ENCODE data around the gene PIR. TPM values are rescaled to one million over a fixed set of nuclear protein-coding genes. Genes with fewer than 3 reads are reported as not detected.

PIR gene
- total RNA-seq, 2 donors from 2014 or later: 4.6 to 4.7 TPM

DNA sequence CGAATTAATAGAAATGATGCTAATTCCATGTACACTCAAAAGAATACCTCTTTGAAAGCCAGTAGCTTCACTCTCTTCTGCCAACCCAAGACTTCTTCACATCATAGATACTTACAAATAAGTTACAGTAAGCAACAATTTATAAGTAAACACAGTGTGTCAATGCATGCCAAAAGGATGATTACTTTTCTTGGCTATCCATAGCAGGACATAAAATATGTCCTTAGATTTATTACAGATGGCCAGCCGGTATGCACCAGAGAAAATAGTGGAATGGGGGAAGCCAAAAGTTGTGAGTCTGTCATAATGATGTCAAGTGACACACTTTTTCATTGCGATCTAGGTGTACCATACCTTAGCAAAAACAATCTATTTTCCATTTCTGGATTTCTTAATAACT, 6.8 kb upstream of the PIR start:
- Mint-ChIP-seq H3K9me3 (no peaks in the 10 kb centered on the region), H3K36me3 (no peaks in the 10 kb centered on the region), H3K27ac (no peak overlapping the region)
- no peak for ATAC-seq
- no peak for DNase-seq (ENCODE audit: low spot score in 2 of 2)

GRCh38 chrX:15498741-15499140, 5.6 kb upstream of the PIR start:
- H3K9me3 Mint-ChIP-seq: no peaks in the 10 kb centered on the region
- ATAC-seq (no peak), DNase-seq (ENCODE audit: low spot score in 2 of 2) (no peak)
- no peak overlapping the region for H3K27ac Mint-ChIP-seq
- no peaks in the 10 kb centered on the region for H3K36me3 Mint-ChIP-seq

GRCh38 chrX:15497865-15498264, 4.7 kb upstream of the PIR start:
- H3K9me3 Mint-ChIP-seq: no peaks in the 10 kb centered on the region
- no peak for ATAC-seq
- peak overlapping the region in 1 of 2 donors; percentile 55 for H3K27ac Mint-ChIP-seq
- H3K36me3 Mint-ChIP-seq: no peaks in the 10 kb centered on the region
- peak in 1 of 2 donors; percentile 53 for DNase-seq (ENCODE audit: low spot score in 2 of 2)

GRCh38 chrX:15496824-15497223, 3.7 kb upstream of the PIR start:
- ATAC-seq (no peak), DNase-seq (ENCODE audit: low spot score in 2 of 2) (no peak)
- Mint-ChIP-seq H3K36me3 (no peaks in the 10 kb centered on the region), H3K27ac (no peak overlapping the region), H3K9me3 (no peaks in the 10 kb centered on the region)

- Mint-ChIP-seq H3K36me3 (no peaks in the 10 kb centered on the region), H3K27ac (no peak overlapping the region), H3K9me3 (no peaks in the 10 kb centered on the region)
- DNase-seq (ENCODE audit: low spot score in 2 of 2): no peak
- no peak for ATAC-seq
Measured at GRCh38 chrX:15495801-15496200, 2.7 kb upstream of the PIR start.

DNA sequence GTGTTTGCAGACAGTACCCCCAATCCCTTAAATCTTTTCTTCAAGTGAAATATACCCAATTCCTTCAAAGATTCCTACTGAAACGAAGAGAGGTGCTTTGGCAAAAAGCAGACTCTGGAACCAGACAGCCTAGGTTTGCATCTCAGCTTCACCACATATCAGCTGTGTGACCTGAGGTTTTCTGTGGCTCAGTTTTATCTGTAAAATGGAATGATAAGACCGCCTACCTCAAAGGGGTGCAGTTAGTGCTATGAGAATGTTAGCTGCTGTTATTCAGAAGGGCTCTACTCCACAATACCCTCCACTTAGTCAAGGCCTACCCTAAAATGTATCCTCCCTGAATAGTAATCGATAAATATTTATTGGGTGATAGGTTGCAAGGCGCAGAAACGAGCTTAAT, 664 bp downstream of the PIR start:
- H3K9me3 Mint-ChIP-seq: no peaks in the 10 kb centered on the region
- DNase-seq (ENCODE audit: low spot score in 2 of 2) (no peak), ATAC-seq (no peak)
- peak overlapping the region in 1 of 2 donors; percentile 73 for H3K27ac Mint-ChIP-seq
- H3K36me3 Mint-ChIP-seq: no peaks in the 10 kb centered on the region

DNA sequence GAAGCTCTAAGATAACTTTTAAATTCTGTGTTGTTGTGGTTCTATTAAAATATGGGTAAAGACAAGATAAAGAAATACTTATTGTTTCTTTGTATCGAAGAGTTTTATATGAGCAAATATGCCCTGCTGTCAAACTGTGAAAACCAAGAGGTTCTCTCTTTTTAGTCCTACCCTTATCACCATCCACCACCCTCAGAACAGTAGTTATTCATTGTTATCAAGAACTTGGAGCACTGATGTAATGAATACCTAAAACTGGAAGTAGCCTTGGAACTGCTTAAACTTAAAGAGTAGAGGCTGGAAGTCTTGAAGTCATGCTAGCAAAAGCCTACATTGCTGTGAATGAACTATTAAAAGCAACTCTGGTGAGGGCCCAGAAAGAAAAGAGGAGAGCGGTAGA, 9.2 kb downstream of the PIR start:
- no peak for ATAC-seq
- H3K9me3 Mint-ChIP-seq: peaks cover 0 to 5% of the 10 kb centered on the region in 2 donors
- H3K36me3 Mint-ChIP-seq: no peaks in the 10 kb centered on the region
- DNase-seq (ENCODE audit: low spot score in 2 of 2): no peak
- no peak overlapping the region for H3K27ac Mint-ChIP-seq

- Mint-ChIP-seq H3K9me3 (peaks cover 0 to 4% of the 10 kb centered on the region in 2 donors), H3K36me3 (no peaks in the 10 kb centered on the region), H3K27ac (no peak overlapping the region)
- ATAC-seq (no peak), DNase-seq (ENCODE audit: low spot score in 2 of 2) (no peak)
Measured at GRCh38 chrX:15475486-15475885, 17.6 kb downstream of the PIR start.

- Mint-ChIP-seq H3K9me3 (no peaks in the 10 kb centered on the region), H3K36me3 (no peaks in the 10 kb centered on the region), H3K27ac (no peak overlapping the region)
- no peak for DNase-seq (ENCODE audit: low spot score in 2 of 2)
- ATAC-seq: no peak
Measured at GRCh38 chrX:15475021-15475420, 18.1 kb downstream of the PIR start.

DNA sequence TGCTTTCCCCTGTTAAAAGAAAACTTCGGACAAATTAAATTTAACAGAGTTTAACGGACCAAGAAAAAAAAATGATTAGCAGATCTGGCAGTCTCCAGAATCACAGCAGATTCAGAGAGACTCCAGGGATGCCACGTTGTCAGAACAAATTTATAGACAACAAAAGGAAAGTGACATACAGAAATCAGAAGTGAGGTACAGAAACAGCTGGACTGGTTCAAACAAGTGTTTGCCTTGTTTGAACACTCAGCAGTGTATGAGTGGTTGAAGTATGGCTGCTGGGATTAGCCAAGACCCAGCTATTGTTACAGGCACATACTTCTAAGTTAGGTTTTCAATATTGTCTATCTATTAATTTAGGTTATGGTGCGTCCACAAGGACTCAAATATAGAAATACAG, 19.1 kb downstream of the PIR start:
- DNase-seq (ENCODE audit: low spot score in 2 of 2): no peak
- ATAC-seq: no peak
- no peak overlapping the region for H3K27ac Mint-ChIP-seq
- H3K9me3 Mint-ChIP-seq: no peaks in the 10 kb centered on the region
- no peaks in the 10 kb centered on the region for H3K36me3 Mint-ChIP-seq

GRCh38 chrX:15472531-15472930, 20.6 kb downstream of the PIR start:
- H3K27ac Mint-ChIP-seq: no peak overlapping the region
- H3K36me3 Mint-ChIP-seq: no peaks in the 10 kb centered on the region
- no peaks in the 10 kb centered on the region for H3K9me3 Mint-ChIP-seq
- ATAC-seq: no peak
- no peak for DNase-seq (ENCODE audit: low spot score in 2 of 2)

DNA sequence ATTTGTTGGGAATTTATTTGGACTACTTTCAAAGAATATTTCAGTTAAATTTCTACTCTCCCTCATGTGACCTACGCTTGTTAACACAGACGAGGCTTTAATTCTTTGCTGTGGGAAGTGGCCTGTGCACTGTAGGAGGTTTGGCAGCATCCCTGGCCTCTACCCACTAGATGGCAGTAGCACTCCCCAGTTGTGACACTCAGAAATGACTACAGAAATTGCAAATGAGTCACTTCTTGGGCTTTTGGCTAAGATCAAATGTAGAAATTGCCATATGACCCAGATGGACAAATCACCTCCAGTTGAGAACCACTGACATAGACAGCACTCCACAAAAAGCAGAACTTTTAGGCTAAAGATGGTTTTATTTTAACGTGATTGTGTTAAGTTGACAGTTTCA, 22.1 kb downstream of the PIR start:
- H3K27ac Mint-ChIP-seq: no peak overlapping the region
- no peaks in the 10 kb centered on the region for H3K9me3 Mint-ChIP-seq
- DNase-seq (ENCODE audit: low spot score in 2 of 2) (peak in 1 of 2 donors; percentile 40), ATAC-seq (peak; percentile 73 to 77)
- H3K36me3 Mint-ChIP-seq: no peaks in the 10 kb centered on the region

- ATAC-seq (no peak), DNase-seq (ENCODE audit: low spot score in 2 of 2) (no peak)
- H3K9me3 Mint-ChIP-seq: no peaks in the 10 kb centered on the region
- no peaks in the 10 kb centered on the region for H3K36me3 Mint-ChIP-seq
- H3K27ac Mint-ChIP-seq: no peak overlapping the region
Measured at GRCh38 chrX:15469613-15470012, 23.5 kb downstream of the PIR start.

- no peak overlapping the region for H3K27ac Mint-ChIP-seq
- no peaks in the 10 kb centered on the region for H3K9me3 Mint-ChIP-seq
- no peak for ATAC-seq
Measured at GRCh38 chrX:15468036-15468435, 25.1 kb downstream of the PIR start.

DNA sequence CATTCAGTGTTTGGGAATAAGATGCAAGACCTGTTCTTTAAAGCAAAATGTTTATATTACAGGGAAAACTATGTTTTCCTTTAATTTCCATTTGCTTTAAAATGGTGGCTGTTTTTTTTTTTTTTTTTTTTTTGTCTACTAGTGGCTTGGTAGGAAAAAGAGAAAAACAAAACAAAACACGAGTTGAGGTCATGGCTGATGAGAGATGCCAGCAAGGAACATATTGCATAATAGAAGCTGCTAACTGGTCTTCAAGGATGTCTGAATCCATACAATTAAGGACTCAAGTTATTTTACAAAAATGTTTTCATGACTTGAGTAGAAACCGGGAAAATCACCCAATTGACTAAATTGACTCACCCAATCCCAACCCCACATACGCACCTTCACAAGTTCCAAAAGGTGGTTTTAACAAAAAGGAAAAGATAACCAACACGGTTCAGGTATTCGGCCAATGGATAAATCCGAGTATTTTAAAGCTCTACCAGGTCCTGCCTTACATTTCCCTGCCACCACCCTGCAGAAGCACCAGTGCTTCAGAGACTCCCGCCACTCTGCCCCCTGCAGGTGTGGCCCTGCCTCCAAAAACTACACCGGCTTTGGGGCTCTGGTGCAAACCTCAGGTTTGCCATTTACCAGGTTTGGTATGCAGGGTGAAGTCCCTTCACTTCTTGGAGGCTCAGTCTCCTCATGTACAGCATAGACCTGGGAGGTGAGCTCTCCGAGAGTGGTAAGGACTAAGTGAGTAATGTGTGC, 27.1 kb downstream of the PIR start:
- Mint-ChIP-seq H3K9me3 (no peaks in the 10 kb centered on the region), H3K36me3 (no peaks in the 10 kb centered on the region), H3K27ac (no peak overlapping the region)
- DNase-seq (ENCODE audit: low spot score in 2 of 2) (peak in 1 of 2 donors; percentile 3), ATAC-seq (no peak)

More at GRCh38 chrX:15468036-15468435, 25.1 kb downstream of the PIR start:
- H3K36me3 Mint-ChIP-seq: no peaks in the 10 kb centered on the region
- DNase-seq (ENCODE audit: low spot score in 2 of 2): no peak

DNA sequence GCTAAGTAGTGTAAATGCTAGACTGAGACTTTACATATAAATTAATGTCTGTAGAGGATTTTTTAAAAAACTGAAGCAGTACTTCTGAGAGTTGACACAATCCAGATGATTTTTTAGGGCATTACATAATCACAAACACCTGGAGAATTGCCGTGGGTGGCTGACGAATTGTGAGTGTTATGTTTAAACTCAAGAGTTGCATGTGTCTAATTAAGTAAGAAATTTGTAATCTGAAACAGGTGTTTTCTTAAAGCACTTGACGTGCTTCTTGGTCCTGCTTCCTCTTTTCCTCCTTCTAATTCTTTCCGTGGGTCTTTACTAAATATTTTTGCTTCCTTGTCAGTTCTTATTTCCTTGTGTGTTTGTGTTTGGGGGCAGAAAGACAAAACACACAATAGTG, 27.8 kb downstream of the PIR start:
- no peaks in the 10 kb centered on the region for H3K36me3 Mint-ChIP-seq
- H3K27ac Mint-ChIP-seq: no peak overlapping the region
- DNase-seq (ENCODE audit: low spot score in 2 of 2): no peak
- no peaks in the 10 kb centered on the region for H3K9me3 Mint-ChIP-seq
- ATAC-seq: no peak

DNA sequence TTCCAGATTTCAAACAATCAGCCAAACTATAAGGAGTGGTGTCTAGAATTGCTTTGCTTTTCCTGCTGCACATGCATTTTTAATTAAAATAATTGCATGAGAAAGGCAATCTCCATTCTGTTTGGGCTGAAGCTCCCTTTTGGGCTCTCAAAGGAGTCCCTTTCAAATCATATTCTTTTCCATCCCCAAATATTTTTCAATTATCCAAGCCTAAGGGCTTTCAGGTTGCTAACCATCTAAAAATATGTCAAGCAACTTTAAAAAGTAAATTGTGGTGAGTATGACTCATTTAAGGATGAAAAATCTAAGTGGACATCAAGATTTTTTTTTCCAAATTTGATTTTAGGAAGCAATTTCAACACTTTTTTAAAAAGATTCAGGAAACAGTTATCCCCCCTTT, 28.4 kb downstream of the PIR start:
- ATAC-seq: no peak
- Mint-ChIP-seq H3K27ac (no peak overlapping the region), H3K9me3 (no peaks in the 10 kb centered on the region), H3K36me3 (no peaks in the 10 kb centered on the region)
- DNase-seq (ENCODE audit: low spot score in 2 of 2): no peak

DNA sequence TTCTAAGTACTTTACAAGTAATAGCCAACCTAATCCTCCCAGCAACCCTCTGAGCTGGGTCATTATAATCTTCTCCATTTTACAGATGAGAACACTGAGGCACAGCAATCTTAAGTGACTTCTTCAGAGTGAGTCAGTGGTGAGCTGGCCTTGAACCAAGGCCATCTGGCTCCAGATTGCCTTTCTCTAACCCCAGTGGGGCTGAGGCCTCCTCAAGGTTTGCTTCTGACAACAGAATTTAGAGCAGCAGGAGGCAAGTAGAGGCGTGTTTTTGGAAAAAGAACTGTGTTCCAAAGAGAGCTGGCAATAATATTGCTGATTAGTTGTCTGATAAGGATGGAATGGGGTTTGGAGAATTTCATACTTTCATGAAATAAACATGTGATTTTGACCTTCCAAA, 41.2 kb downstream of the PIR start:
- H3K36me3 Mint-ChIP-seq: no peaks in the 10 kb centered on the region
- DNase-seq (ENCODE audit: low spot score in 2 of 2) (no peak), ATAC-seq (no peak)

More for the DNA sequence above, 41.2 kb downstream of the PIR start:
- Mint-ChIP-seq H3K9me3 (no peaks in the 10 kb centered on the region), H3K27ac (no peak overlapping the region)

All from activated naive CD4-positive, alpha-beta T cell treated with anti-CD3 and anti-CD28 coated beads, Interleukin-2, amount 50 U/mL, for 72 hours (primary cell).